Stimulated activated CD4-positive, alpha-beta T cell treated with anti-CD3 and anti-CD28 coated beads, Interleukin-15, amount 100 ng/mL, for 48 hours (primary cell): ENCODE results near the gene XBP1.
"Not testable (repeated sequence)": the region's sequence is repeated elsewhere in the genome, so short reads cannot be mapped to it uniquely, and the experiment has no call there.

Source experiments
- DNase-seq, 2 donors: peaks; one replicate each; pipeline ENCODE4 v3.0.0-alpha.2; 2020; ENCODE audit warnings: low read depth in 2 of 2

The XBP1 gene

DNA sequence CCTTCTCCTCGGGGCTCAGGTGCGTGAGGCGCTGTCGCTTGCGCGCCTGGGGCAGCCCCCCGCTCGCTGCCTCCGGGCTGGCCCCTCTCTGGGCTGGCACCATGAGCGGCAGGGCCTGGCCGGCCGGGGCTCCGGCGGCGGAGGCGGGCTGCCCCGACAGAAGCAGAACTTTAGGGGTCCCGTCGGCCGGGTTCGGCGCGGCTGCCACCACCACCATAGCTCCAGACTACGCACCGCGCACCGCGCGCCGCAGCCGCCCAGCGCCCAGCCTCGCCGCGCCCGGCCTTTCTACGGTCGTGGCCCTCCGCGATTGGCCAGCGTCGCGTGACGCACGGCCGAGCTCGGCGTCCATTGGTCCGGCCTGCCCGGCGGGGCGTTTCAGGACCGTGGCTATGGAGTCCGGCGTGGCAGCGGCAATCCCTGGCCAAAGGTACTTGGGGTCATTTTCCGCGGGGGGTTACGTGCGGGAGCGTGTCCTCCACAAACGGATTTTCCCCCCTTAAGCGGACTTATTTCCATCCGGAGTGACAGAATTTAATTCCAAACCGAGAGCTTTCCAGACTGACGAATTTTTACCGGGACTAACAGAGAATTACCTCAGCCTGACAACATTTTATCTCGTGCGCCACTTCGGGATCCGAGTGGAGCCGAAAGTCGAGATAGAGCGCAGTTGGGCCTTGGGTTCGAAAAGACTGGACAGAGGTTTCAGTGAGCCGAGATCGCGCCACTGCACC, at the start of gene XBP1:
XBP1 (minus strand) TSS at position 262 of the 734 bp plus-strand sequence.
- peak; percentile 79 to 83 for DNase-seq

DNA sequence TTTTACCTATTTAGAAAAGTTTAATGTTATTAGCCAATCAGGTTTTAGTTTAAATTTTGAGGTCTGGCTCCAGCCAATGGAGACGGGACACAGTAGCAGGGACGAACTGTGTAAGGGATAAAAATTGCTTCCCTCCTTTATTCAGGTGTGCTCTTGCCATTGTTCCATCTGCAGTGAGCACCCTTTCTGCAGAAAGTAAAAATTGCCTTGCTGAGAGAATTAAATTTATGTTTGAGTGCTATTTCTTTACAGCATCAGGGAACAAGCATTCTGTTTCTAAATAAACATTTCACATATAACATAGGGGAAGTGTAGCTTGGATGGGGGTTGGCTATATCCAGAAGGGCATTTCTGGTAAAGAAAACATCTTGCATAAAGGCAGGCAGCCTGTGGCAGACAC, 46.6 kb upstream of the XBP1 start:
- DNase-seq: no peak

DNA sequence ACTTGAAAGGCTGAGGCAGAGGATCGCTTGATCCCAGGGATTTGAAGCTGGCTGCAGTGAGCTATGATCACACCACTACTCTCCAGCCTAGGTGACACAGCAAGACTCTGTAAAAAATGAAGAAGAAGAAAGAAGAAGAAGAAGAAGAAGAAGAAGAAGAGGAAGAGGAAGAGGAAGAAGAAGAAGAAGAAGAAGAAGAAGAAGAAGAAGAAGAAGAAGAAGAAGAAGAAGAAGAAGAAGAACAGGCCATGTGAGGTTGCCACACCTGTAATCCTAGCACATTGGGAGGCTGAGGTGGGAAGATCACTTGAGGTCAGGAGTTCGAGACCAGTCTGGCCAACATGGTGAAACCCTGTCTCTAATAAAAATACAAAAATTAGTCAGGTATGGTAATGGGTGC, 43.9 kb upstream of the XBP1 start:
- not testable (repeated sequence) for DNase-seq

DNA sequence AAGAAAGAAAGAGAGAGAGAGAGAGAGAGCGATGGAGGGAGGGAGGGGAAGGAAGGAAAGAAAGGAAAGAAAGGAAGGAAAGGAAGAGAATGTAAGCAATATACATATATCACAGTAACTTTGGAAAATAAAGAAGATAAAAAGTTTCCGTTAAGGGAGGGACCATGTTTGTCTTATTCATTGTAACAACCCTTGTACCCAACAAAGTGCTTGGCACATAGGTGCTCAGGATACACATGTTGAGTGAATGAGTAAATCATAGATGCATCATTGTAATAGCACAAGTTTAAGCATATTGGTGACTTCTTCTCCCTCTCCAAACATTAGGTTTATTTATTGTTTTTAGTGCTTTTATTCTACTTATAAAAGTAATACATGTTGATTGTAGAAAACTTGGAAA, 43.3 kb upstream of the XBP1 start:
- no peak for DNase-seq

DNA sequence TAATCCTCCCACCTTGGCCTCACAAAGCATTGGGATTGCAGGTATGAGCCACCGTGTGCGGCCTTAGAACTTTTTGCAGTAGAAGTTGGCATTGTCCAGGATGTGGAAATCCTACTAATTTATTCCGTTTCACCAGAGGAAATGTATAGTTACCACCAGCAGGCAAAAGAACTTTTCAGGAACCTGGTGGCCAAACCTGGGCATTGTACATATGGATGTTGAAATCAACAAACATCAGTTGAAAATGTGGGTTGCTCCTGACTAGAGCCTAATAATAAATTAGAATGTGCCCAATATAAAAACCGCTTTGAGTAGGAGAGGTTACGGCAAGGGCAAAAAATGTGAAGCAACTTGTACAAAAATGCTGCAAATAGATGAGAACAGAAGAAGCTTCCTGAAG, 40.7 kb upstream of the XBP1 start:
- DNase-seq: no peak

- no peak for DNase-seq
Measured at GRCh38 chr22:28838971-28839370, 38.6 kb upstream of the XBP1 start.

GRCh38 chr22:28837640-28838039, 37.3 kb upstream of the XBP1 start:
- DNase-seq: no peak

DNA sequence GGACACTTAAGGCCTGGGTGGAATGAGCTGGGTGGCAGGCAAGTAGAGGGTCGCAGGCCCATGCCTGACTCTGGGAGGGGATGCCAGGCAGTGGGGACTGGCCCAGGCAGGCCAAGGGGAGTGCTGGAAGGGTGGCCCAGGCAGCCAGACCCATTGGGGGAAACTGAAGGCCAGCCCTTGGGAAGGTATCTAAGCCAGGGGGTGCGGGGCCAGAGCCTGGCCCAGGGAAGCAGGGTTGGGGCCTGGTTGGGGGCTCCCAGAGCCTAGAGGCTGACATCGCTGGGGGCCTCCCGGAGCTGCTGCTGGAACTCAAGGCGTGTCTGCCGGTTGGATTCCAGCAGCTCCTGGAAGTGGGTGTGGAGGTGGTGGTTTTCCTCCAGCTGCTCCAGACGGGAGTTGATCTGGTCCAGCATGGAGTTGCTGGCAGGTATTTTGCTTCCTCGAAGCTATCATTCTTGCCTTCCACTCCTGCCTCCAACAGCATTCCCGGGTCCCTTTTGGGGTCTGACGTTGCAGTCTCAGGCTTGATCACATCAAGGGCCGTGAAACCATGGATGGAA, 35.3 kb upstream of the XBP1 start:
- no peak for DNase-seq

DNA sequence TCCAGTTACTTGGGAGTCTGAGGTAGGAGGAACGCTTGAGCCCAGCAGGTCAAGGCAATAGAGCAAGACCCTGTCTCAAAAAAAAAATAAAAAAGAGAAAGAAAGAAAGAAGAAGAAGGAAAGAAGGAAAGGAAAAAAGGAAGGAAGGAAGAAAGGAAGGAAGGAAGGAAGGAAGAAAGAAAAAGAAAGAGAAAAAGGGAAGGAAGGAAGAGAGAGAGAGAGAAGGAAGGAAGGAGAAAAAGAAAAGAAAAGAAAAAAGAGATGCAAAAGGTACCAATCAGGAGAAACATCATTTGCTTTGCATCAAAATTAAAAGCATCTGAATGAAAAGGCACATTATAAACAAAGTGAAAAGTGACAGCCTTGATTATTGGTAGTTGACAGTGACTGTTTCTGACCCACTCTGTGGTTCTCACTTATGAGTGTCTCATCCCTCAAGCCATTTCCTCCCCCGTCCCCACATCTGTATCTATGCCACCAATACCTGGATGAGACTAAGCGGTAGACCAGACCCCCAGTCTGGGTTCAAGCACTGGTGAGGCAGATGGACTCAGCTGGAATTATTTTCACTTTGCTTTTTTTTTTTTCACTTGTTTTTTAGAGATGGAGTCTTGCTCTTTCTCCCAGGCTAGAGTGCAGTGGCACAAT, 33.0 kb upstream of the XBP1 start:
- no peak for DNase-seq

GRCh38 chr22:28832731-28833130, 32.4 kb upstream of the XBP1 start:
- no peak for DNase-seq

DNA sequence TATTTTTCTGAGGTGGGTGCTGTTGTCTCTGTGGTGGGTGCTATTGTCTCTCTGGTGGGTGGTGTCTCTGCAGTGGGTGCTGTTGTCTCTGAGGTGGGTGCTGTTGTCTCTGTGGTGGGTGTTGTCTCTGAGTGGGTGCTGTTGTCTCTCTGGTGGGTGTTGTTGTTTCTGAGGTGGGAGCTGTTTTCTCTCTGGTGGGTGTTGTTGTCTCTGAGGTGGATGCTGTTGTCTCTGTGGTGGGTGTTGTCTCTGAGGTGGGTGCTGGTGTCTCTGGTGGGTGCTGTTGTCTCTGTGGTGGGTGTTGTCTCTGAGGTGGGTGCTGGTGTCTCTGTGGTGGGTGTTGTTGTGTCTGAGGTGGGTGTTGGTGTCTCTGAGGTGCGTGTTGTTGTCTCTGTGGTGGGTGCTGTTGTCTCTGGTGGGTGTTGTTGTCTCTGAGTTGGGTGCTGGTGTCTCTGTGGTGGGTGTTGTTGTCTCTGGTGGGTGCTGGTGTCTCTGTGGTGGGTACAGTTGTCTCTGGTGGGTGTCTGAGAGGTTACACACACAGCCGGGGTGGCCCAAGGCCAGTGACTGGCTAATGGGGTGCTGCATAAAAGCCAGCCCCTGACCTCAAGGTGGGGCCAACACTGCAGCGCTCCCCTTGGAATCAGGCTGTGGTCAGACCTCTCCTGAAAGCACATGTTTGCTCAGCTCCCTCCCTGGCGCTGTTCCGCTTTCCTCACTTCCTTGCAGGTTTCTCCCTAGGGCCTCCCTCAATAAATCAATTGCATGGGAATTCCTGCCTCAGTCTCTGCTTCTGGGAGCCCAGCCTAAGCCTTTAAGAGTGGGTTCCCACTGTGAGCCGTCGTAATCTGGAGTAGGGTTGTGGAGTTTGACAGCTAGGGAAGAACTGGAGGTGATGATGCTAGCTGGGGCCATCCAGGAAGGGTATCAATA, 31.0 kb upstream of the XBP1 start:
- DNase-seq: no peak

DNA sequence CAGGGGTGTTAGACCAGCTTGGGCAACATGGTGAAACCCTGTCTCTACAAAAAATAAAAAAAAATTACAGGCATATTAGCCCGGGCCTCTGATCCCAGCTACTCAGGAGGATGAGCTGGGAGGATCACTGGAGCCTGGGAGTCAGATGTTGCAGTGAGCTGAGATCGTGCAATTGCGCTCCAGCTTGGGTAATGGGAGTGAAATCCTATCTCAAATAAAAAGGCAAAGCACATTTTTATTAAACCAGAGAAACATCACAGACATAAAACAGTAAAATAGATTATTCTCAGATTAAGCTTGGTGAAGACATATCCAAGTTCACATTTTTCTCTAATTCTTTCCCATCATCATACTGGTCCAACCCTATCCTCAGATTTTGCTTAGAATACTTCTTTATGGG, 30.1 kb upstream of the XBP1 start:
- DNase-seq: no peak

- peak; percentile 54 to 63 for DNase-seq
Measured at GRCh38 chr22:28829358-28830181, 29.2 kb upstream of the XBP1 start.

DNA sequence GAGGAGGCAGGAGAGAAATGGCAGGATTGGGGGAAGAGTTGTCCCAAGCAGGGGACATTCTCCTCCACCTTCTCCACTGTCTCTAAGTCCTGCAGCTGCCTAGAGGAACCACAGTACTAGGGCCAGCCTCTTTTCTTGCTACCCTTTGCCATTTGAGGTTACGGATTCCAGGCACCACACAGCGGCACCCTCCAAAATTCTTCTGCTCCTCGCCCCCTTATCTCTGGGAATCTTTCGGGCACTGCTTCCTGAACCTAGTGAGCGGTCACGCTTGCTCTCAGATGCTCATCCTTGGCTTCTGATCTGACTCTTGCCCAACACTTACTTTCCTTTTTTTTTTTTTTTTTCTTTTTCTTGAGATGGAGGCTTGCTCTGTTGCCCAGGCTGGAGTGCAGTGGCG, 26.6 kb upstream of the XBP1 start:
- no peak for DNase-seq

- not testable (repeated sequence) for DNase-seq
Measured at GRCh38 chr22:28826430-28826829, 26.1 kb upstream of the XBP1 start.

DNA sequence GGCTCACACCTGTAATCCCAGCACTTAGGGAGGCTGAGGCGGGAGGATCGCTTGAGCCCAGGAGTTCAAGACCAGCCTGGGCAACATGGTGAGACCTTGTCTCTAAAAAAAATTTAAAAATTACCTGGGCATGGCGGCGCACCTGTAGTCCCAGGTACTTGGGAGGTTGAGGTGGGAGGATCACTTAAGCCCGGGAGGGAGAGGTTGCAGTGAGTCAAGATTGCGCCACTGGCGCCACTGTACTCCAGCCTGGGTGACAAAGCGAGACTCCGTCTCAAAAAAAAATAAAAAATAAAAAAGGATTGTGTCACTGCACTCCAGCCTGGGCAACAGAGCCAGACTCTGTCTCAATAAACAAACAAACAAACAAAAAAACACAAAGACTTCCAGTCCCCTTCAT, 24.1 kb upstream of the XBP1 start:
- not testable (repeated sequence) for DNase-seq

DNA sequence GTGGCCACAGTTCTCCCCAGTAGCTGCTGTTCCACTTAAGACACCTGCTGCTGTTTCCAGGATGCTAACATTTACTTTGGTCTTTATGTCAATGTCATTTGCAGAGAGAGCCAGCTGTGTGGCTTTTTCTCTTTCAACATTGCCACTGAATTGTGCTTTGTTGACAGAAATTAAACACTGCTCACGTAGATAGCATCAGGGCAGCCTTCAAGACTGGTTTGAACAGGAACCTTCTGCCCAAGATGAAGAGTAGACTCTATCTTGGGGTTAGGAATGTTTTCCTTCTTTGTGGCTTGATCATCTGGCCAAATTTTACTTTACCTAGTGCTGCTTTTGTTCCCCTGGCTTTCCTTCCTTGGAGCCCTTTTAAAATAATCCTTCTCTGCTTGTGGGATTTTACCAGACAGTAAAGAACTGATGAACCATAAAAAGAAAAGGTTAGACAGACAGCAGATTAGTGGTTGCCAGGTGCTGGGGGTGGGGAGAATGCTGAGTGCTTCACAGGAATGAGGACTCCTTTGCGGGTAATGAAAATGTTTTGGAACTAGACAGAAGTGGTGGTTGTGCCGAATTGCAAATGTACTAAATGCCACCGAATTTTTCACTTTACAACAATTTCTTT, 22.7 kb upstream of the XBP1 start:
- no peak for DNase-seq

- no peak for DNase-seq
Measured at GRCh38 chr22:28821452-28821851, 21.1 kb upstream of the XBP1 start.

GRCh38 chr22:28820885-28821284, 20.5 kb upstream of the XBP1 start:
- no peak for DNase-seq

GRCh38 chr22:28819253-28820096, 19.1 kb upstream of the XBP1 start:
- no peak for DNase-seq
